H1 (cell line): ENCODE data around the gene COL27A1. TPM values are rescaled to one million over a fixed set of nuclear protein-coding genes. Genes with fewer than 3 reads are reported as not detected.

Experiments used
- CTCF ChIA-PET: fragments of 300-600 bp; sonication (Branson Sonifier 250); formaldehyde crosslinking; loops from one replicate; lab custom pipeline; 2021; ENCODE audit not compliant: partially characterized antibody; lab: Charles Lee
- POLR2A ChIA-PET: fragments of 300-600 bp; sonication (Branson Sonifier 250); formaldehyde crosslinking; loops from one replicate; lab custom pipeline; 2021; ENCODE audit warnings: inconsistent platforms; ENCODE audit not compliant: partially characterized antibody; lab: Charles Lee
- DNase-seq, 2 experiments: peaks; one replicate each; pipeline versions ENCODE4 v3.0.0 to v3.0.0-alpha.2; 2010 to 2022; ENCODE audit warnings: low spot score in 2 of 2, low read depth in 1 of 2, mixed read lengths in 1 of 2
- FAIRE-seq: peaks from 2 replicates; lab custom pipeline; 2011; peaks lifted over from hg19 to GRCh38; lab: Jason Lieb, UNC
- H2AFZ ChIP-seq: 2 replicates; pipeline ENCODE4 v1.8.1; 2012; ENCODE audit warnings: low read length, inconsistent platforms
- H2AK5ac ChIP-seq: 2 replicates; pipeline ENCODE4 v1.6.1; 2013; ENCODE audit warnings: low read depth, low read length
- H2BK120ac ChIP-seq: replicated peaks from 2 replicates; pipeline ENCODE3; 2013; ENCODE audit warnings: low read depth, low read length, inconsistent platforms
- H2BK12ac ChIP-seq: 2 replicates; pipeline ENCODE4 v1.6.1; 2013; ENCODE audit warnings: low read depth, low read length
- H2BK15ac ChIP-seq: 2 replicates; pipeline ENCODE4 v1.6.1; 2013; ENCODE audit warnings: low read length
- H2BK20ac ChIP-seq: 2 replicates; pipeline ENCODE4 v1.6.1; 2013; ENCODE audit warnings: low read length
- H2BK5ac ChIP-seq: 2 replicates; pipeline ENCODE4 v1.6.1; 2013; ENCODE audit warnings: low read depth, low read length
- H3K14ac ChIP-seq: 2 replicates; pipeline ENCODE4 v1.6.1; 2013; ENCODE audit warnings: inconsistent platforms; ENCODE audit not compliant: insufficient read length
- H3K18ac ChIP-seq: 2 replicates; pipeline ENCODE4 v1.6.1; 2013; ENCODE audit warnings: low read length; ENCODE audit errors: extremely low read depth
- H3K23ac ChIP-seq: 2 replicates; pipeline ENCODE4 v1.6.1; 2013; ENCODE audit warnings: inconsistent platforms; ENCODE audit not compliant: insufficient read length
- H3K23me2 ChIP-seq: 2 replicates; pipeline ENCODE4 v1.6.1; 2013; ENCODE audit warnings: low read depth, low read length
- H3K27ac ChIP-seq: 2 replicates; pipeline ENCODE4 v1.6.1; 2011; ENCODE audit warnings: low read depth, low read length, inconsistent platforms
- H3K27me3 ChIP-seq, 4 experiments: replicated peaks in 1 of 4; 1 replicate in 1 of 4; 2 replicates in 3 of 4; pipeline versions ENCODE4 v1.6.1 to v1.8.1; 2011 to 2013; ENCODE audit warnings: low read length in 3 of 4, mild to moderate bottlenecking in 3 of 4, inconsistent platforms in 2 of 4, mixed read lengths in 2 of 4, moderate library complexity in 1 of 4; ENCODE audit not compliant: control insufficient read depth in 3 of 4, insufficient read depth in 3 of 4; ENCODE audit errors: extremely low read depth in 1 of 4
- H3K36me3 ChIP-seq, 4 experiments: 2 replicates each; pipeline versions ENCODE4 v1.6.1 to v1.8.1; 2011 to 2013; ENCODE audit warnings: mild to moderate bottlenecking in 4 of 4, low read length in 3 of 4, moderate library complexity in 2 of 4, control low read depth in 1 of 4, inconsistent platforms in 1 of 4; ENCODE audit not compliant: insufficient read depth in 4 of 4, control insufficient read depth in 2 of 4
- H3K4ac ChIP-seq: replicated peaks from 2 replicates; pipeline ENCODE3; 2013; ENCODE audit warnings: low read length, low read depth, mixed read lengths, inconsistent platforms; ENCODE audit not compliant: insufficient read length
- H3K4me1 ChIP-seq, 4 experiments: replicated peaks in 1 of 4; 1 replicate in 1 of 4; 2 replicates in 3 of 4; pipeline versions ENCODE4 v1.6.1 to v1.8.1; 2011 to 2013; ENCODE audit warnings: low read length in 3 of 4, inconsistent platforms in 2 of 4, mixed read lengths in 1 of 4; ENCODE audit not compliant: insufficient read depth in 4 of 4, control insufficient read depth in 3 of 4
- H3K4me2 ChIP-seq, 2 experiments: 2 replicates each; pipeline versions ENCODE4 v1.6.1 to v1.8.1; 2011 to 2013; ENCODE audit warnings: low read depth in 2 of 2, low read length in 2 of 2, control low read depth in 1 of 2, inconsistent platforms in 1 of 2, mild to moderate bottlenecking in 1 of 2; ENCODE audit not compliant: insufficient read depth in 1 of 2
- H3K4me3 ChIP-seq, 4 experiments: fragments of 200-600, 300-600 bp in 1 of 4; sonication (generic), shearing (Covaris generic), sonication (Bioruptor Twin) in 1 of 4; 2 replicates each; pipeline versions ENCODE4 v1.5.1 to v1.8.1; 2011 to 2016; ENCODE audit warnings: low read length in 4 of 4, low read depth in 3 of 4, control low read depth in 2 of 4, inconsistent platforms in 2 of 4, mild to moderate bottlenecking in 2 of 4, mixed read lengths in 1 of 4, moderate library complexity in 1 of 4; ENCODE audit not compliant: insufficient read depth in 2 of 4; ENCODE audit errors: extremely low read depth in 1 of 4
- H3K56ac ChIP-seq: replicated peaks from 2 replicates; pipeline ENCODE3; 2013; ENCODE audit warnings: low read depth, mild to moderate bottlenecking, mixed read lengths, low read length, inconsistent platforms; ENCODE audit not compliant: insufficient read length
- H3K79me1 ChIP-seq: 2 replicates; pipeline ENCODE4 v1.6.1; 2013; ENCODE audit warnings: low read depth, low read length, control low read depth
- H3K79me2 ChIP-seq, 2 experiments: 2 replicates each; pipeline versions ENCODE4 v1.6.1 to v1.8.1; 2012 to 2013; ENCODE audit warnings: low read length in 2 of 2, mild to moderate bottlenecking in 2 of 2, inconsistent platforms in 1 of 2; ENCODE audit not compliant: insufficient read depth in 2 of 2, control insufficient read depth in 1 of 2
- H3K9ac ChIP-seq, 4 experiments: replicated peaks in 1 of 4; 1 replicate in 1 of 4; 2 replicates in 3 of 4; pipeline versions ENCODE4 v1.6.1 to v1.8.1; 2011 to 2013; ENCODE audit warnings: low read depth in 3 of 4, low read length in 3 of 4, control low read depth in 2 of 4, mild to moderate bottlenecking in 2 of 4, moderate library complexity in 2 of 4, inconsistent platforms in 1 of 4; ENCODE audit errors: extremely low read depth in 1 of 4
- H3K9me3 ChIP-seq, 2 experiments: 2 replicates each; pipeline versions ENCODE4 v1.6.1 to v1.8.1; 2012 to 2013; ENCODE audit warnings: mild to moderate bottlenecking in 2 of 2, moderate library complexity in 2 of 2, control low read depth in 1 of 2, inconsistent platforms in 1 of 2, low read depth in 1 of 2, low read length in 1 of 2, mixed read lengths in 1 of 2; ENCODE audit not compliant: insufficient read depth in 2 of 2
- H4K20me1 ChIP-seq, 2 experiments: replicated peaks in 1 of 2; 2 replicates each; pipeline versions ENCODE3 to v1.8.1; 2011 to 2013; ENCODE audit warnings: inconsistent platforms in 2 of 2, low read length in 2 of 2, mild to moderate bottlenecking in 1 of 2; ENCODE audit not compliant: insufficient read depth in 2 of 2, control insufficient read depth in 1 of 2
- H4K5ac ChIP-seq: 2 replicates; pipeline ENCODE4 v1.6.1; 2013; ENCODE audit warnings: low read length, low read depth, mixed read lengths, inconsistent platforms; ENCODE audit not compliant: insufficient read length
- H4K8ac ChIP-seq: 2 replicates; pipeline ENCODE4 v1.8.0; 2013; ENCODE audit warnings: mild to moderate bottlenecking, moderate library complexity, low read length, inconsistent platforms; ENCODE audit not compliant: insufficient read depth; ENCODE audit errors: extremely low read depth
- H4K91ac ChIP-seq: replicated peaks from 2 replicates; pipeline ENCODE3; 2013; ENCODE audit warnings: low read length, mixed read lengths, inconsistent platforms; ENCODE audit not compliant: insufficient read length
- EP300 ChIP-seq, 2 experiments: IDR thresholded peaks; 1 replicate in 1 of 2; 2 replicates in 1 of 2; pipeline ENCODE4 v1.6.1; 2011 to 2012; ENCODE audit warnings: low read depth in 2 of 2, low read length in 2 of 2, mild to moderate bottlenecking in 2 of 2, borderline replicate concordance in 1 of 2, inconsistent platforms in 1 of 2, moderate library complexity in 1 of 2
- KDM1A ChIP-seq: fragments of 200-600, 300-600 bp; sonication (generic); IDR thresholded peaks from 2 replicates; pipeline ENCODE4 v1.7.1; 2016; ENCODE audit warnings: mild to moderate bottlenecking, low read length, borderline replicate concordance
- KDM5A ChIP-seq: fragments of 200-600 bp; IDR thresholded peaks from 2 replicates; pipeline ENCODE4 v1.7.1; 2012; ENCODE audit warnings: mild to moderate bottlenecking, low read length, inconsistent platforms, mixed read lengths
- PHF8 ChIP-seq: fragments of 200-600 bp; sonication (generic); conservative IDR thresholded peaks from 2 replicates; pipeline ENCODE4 v1.7.1; 2012; ENCODE audit warnings: low read depth, mild to moderate bottlenecking, inconsistent platforms, low read length, moderate library complexity
- TAF1 ChIP-seq: IDR thresholded peaks from 2 replicates; pipeline ENCODE4 v1.6.1; 2011; ENCODE audit warnings: mild to moderate bottlenecking, low read depth, low read length
- WGBS, 2 experiments: shearing (Covaris generic) in 1 of 2; methylation state at CpG; one replicate each; pipeline versions ENCODE4 v1.1.6 to v1.1.7; 2013 to 2015; ENCODE audit warnings: low lambda C conversion rate in 2 of 2, mixed read lengths in 2 of 2, inconsistent platforms in 1 of 2, low coverage in 1 of 2, missing lambda C conversion rate in 1 of 2; ENCODE audit not compliant: insufficient replicate concordance in 2 of 2, insufficient coverage in 1 of 2, insufficient read length in 1 of 2; ENCODE audit errors: extremely low coverage in 1 of 2, missing lambda C conversion rate in 1 of 2; 5-methylcytosine and 5-hydroxymethylcytosine counted together
- polyA plus RNA-seq, 7 experiments: library from polyadenylated mRNA; depleted of rRNA in 3 of 7; stranded (reverse) in 5 of 7; unstranded in 2 of 7; fragments of >200 nt in 5 of 7; fragments of 200-250 nt in 2 of 7; gene quantifications; 1 replicate in 5 of 7; 2 replicates in 1 of 7; 4 replicates in 1 of 7; pipeline versions ENCODE4 v1.2.1 to v1.2.3, GENCODE V29; 2011 to 2013; ENCODE audit warnings: missing spikeins in 2 of 7, mixed read lengths in 2 of 7
- total RNA-seq: library from RNA; stranded (reverse); fragmentation: NEBNext Ultra II Directional; extraction: Animal tissue kit (Norgen Biotek cat#: 25700); gene quantifications from 2 replicates; pipeline ENCODE4 v1.2.1, GENCODE V29; 2021

COL27A1 gene
- total and polyA plus RNA-seq, 2 of the 8 experiments (the other 6 are each of a cell fraction or from before 2014, with no cell fraction given) = 15.1 to 22.8 TPM

DNA sequence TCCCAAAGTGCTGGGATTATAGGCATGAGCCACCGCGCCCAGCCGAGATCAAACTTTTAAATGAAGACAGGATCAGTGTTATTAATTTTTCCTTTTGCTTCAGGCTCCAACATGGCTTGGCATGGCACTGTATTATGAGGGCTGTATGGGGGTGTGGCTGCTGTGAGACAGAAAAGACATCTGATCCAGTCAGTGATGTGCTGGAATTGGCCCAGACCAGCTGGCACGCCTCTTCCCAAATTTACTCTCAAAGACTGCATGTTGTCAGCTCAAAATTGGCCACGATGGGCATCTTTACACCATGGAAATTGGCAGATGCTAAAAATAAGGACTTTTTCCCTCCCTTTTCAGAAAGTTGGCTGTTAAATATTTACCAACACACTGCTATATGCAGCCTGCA, 12.1 kb upstream of the COL27A1 start:
- Histone ChIP-seq H3K27me3 (peaks cover 0 to 2% (median 0%) of the 10 kb centered on the region in 4 experiments; a peak in 3 of 7 replicates), H2AK5ac (no peak overlapping the region), H3K79me1 (no peaks in the 10 kb centered on the region; the same call in 1 of the 2 replicates), H2BK12ac (no peak overlapping the region)
- DNase-seq = no peak
- no peak for TF ChIP-seq PHF8
- TF ChIP-seq KDM1A = no peak
- no peak for TF ChIP-seq KDM5A
- TF ChIP-seq TAF1 = no peak
- TF ChIP-seq EP300 (IDR thresholded peaks at IDR 0.05; ENCODE audit: borderline replicate concordance in 1 of 2, low read depth in 2 of 2, low read length in 2 of 2) = no peak
- TF ChIP-seq, all 59 proteins: peak for 0
- Histone ChIP-seq H3K4me1 (no peaks in the 10 kb centered on the region), H2AFZ (no peak overlapping the region), H3K27ac (no peak overlapping the region), H3K18ac (no peak overlapping the region), H3K9ac (no peak overlapping the region), H2BK20ac (no peak overlapping the region), H4K8ac (no peak overlapping the region), H3K79me2 (no peaks in the 10 kb centered on the region), H2BK5ac (no peak overlapping the region), H3K14ac (no peak overlapping the region), H2BK15ac (no peak overlapping the region), H3K4me3 (no peak overlapping the region), H3K36me3 (no peaks in the 10 kb centered on the region), H3K4ac (no peak overlapping the region), H2BK120ac (no peak overlapping the region), H4K5ac (no peak overlapping the region), H3K56ac (no peak overlapping the region), H3K23me2 (0 out of 2 replicates have a peak, but pooled peaks cover 1% of the 10 kb centered on the region), H4K91ac (no peak overlapping the region), H3K9me3 (no peaks in the 10 kb centered on the region), H4K20me1 (no peaks in the 10 kb centered on the region), H3K23ac (no peak overlapping the region), H3K4me2 (no peak overlapping the region)
- ChIA-PET POLR2A (interaction anchor here (0.7 to 1.4 kb wide), 2 partner anchors 10 kb away, joined by 3 read pairs; no protein-coding TSS in a partner anchor), CTCF (interaction anchor here (0.9 to 6.3 kb wide), 6 partner anchors 10 to 148 kb away, joined by 3 to 68 read pairs (median 20); partner anchors contain the start of gene COL27A1)
- no peak for FAIRE-seq
- 90% methylated on average over 5 of the region's 5 CpGs; no CpG with 5 or more reads in 1 of the 2 experiments for WGBS, 2 experiments
